AG04450 (cell line): ENCODE results near the gene SULF2. TPM values are rescaled to one million over a fixed set of nuclear protein-coding genes. Genes with fewer than 3 reads are reported as not detected.

Experiments used
- CTCF ChIA-PET: fragments of 300-600, 350-600 bp; formaldehyde crosslinking; extraction: SDS; loops from one replicate; lab custom pipeline; 2022; ENCODE audit warnings: antibody characterized with exemption, inconsistent platforms; lab: Charles Lee
- POLR2A ChIA-PET: fragments of 350-600 bp; formaldehyde crosslinking; extraction: SDS; loops from one replicate; lab custom pipeline; 2021; ENCODE audit warnings: antibody characterized with exemption, inconsistent platforms; lab: Yijun Ruan, JAX
- DNase-seq: peaks from one replicate; pipeline ENCODE4 v3.0.0-alpha.2; 2011; ENCODE audit warnings: low read depth, low spot score
- H3K27ac ChIP-seq: one replicate; pipeline ENCODE4 v1.5.1; 2012; ENCODE audit warnings: low read depth, low read length, control low read depth
- H3K27me3 ChIP-seq: one replicate; pipeline ENCODE4 v1.6.0; 2012; ENCODE audit warnings: low read length; ENCODE audit not compliant: control insufficient read depth, insufficient read depth
- H3K4me3 ChIP-seq: 2 replicates; pipeline ENCODE4 v1.5.1; 2011; ENCODE audit warnings: mild to moderate bottlenecking, low read depth, low read length, control low read depth
- H3K9me3 ChIP-seq: 2 replicates; pipeline ENCODE4 v1.5.1; 2012; ENCODE audit warnings: low read length; ENCODE audit not compliant: control insufficient read depth, insufficient read depth
- polyA plus RNA-seq: library from polyadenylated mRNA; depleted of rRNA; stranded (reverse); fragments of >200 nt; gene quantifications from 2 replicates; pipeline ENCODE4 v1.2.3, GENCODE V29; 2011
- TF ChIP-seq, protein P1 (sequence below): IDR thresholded peaks from 2 replicates; pipeline ENCODE4 v1.5.1; 2011; ENCODE audit warnings: low read depth, low read length, control low read depth, inconsistent platforms

The SULF2 gene
- polyA plus RNA-seq, 1 experiment: 0.73 TPM

GRCh38 chr20:47740121-47740861 is 45.0 kb downstream of the SULF2 start:
- no peak overlapping the region for H3K27ac ChIP-seq

DNA sequence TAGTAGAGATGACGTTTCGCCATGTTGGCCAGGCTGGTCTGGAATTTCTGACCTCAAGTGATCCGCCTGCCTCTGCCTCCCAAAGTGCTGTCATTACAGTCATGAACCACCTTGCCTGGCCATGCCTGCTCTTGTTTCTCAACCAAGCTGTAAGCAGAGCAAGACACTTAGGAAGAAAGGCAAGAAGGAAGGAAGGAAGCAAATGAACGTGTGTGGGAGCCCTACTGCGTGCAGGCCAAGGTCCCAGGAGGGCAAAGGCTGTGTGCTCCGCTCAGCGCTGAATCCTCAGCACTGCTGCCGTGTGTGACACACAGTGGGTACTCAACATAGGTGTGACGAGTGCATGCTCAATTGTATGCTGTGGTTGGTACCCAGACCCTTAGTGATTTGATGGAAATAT is 47.4 kb downstream of the SULF2 start:
- H3K4me3 ChIP-seq: no peak overlapping the region
- CTCF ChIA-PET: no interaction called here
- peaks cover 2% of the 10 kb centered on the region for H3K27me3 ChIP-seq
- TF ChIP-seq, protein P1, sequence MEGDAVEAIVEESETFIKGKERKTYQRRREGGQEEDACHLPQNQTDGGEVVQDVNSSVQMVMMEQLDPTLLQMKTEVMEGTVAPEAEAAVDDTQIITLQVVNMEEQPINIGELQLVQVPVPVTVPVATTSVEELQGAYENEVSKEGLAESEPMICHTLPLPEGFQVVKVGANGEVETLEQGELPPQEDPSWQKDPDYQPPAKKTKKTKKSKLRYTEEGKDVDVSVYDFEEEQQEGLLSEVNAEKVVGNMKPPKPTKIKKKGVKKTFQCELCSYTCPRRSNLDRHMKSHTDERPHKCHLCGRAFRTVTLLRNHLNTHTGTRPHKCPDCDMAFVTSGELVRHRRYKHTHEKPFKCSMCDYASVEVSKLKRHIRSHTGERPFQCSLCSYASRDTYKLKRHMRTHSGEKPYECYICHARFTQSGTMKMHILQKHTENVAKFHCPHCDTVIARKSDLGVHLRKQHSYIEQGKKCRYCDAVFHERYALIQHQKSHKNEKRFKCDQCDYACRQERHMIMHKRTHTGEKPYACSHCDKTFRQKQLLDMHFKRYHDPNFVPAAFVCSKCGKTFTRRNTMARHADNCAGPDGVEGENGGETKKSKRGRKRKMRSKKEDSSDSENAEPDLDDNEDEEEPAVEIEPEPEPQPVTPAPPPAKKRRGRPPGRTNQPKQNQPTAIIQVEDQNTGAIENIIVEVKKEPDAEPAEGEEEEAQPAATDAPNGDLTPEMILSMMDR: no peak
- H3K9me3 ChIP-seq: no peaks in the 10 kb centered on the region; the same call in 1 of the 2 replicates
- POLR2A ChIA-PET: no interaction called here
- H3K27ac ChIP-seq: no peak overlapping the region
- no peak for DNase-seq

More at GRCh38 chr20:47740121-47740861, 45.0 kb downstream of the SULF2 start:
- Histone ChIP-seq H3K9me3 (no peaks in the 10 kb centered on the region; the same call in 1 of the 2 replicates), H3K27me3 (peaks cover 4% of the 10 kb centered on the region), H3K4me3 (no peak overlapping the region)
- DNase-seq: no peak
- POLR2A ChIA-PET: no interaction called here
- CTCF ChIA-PET: no interaction called here
- TF ChIP-seq, protein P1: no peak

GRCh38 chr20:47736570-47737152 is 48.6 kb downstream of the SULF2 start:
- no peak overlapping the region for H3K27ac ChIP-seq
- H3K27me3 ChIP-seq: peaks cover 4% of the 10 kb centered on the region
- CTCF ChIA-PET: no interaction called here
- no peaks in the 10 kb centered on the region; the same call in 1 of the 2 replicates for H3K9me3 ChIP-seq
- TF ChIP-seq, protein P1: no peak
- POLR2A ChIA-PET: no interaction called here
- DNase-seq: no peak
- no peak overlapping the region for H3K4me3 ChIP-seq

DNA sequence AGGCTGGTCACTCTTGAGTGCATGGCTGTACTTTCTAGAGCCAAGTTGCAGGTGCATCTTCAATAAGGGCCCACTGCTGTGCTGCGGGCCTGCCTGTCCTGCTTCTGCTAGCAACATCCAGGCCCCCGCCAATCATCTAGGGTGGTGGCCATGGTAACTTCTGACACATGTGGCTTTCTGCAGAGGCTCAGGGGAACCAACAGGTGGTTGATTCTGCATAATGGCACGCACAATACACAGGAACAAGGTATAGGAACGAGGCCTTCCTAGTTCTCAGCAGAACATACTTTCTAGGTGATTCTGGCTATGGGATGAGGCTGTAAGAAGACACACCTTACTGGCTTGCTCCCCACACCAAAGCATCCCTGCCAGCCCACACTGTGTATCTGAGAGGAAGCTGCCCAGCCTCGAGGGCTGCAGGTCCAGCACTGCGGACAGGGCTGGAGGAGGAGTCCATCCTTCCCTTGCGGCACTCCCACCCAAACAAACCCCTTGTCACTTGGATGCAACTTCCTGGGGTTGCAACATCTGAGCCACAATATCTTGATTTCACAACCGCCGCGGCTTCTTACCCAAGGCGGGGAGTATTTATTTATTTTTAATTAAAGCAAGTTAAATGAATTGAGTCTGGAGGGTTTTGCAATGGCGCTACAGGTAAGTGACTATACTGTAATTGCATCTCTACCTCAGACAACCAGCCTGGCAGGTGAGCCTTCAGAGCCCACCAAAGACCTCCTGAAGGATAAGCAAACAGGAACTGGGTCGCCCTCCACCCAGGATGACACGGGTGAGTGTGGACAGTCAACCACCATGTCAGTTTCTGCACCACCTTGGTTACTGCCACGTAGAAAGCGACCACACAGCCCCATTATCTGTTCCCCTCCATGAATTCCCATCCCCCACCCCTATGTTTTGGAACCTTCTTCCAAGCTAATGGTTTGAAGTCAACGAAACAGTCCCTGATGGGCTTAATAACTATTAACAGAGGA is 49.6 kb downstream of the SULF2 start:
- Histone ChIP-seq H3K9me3 (no peaks in the 10 kb centered on the region; the same call in 1 of the 2 replicates), H3K4me3 (no peak overlapping the region), H3K27me3 (peaks cover 2% of the 10 kb centered on the region), H3K27ac (no peak overlapping the region)
- CTCF ChIA-PET: interaction anchor here (0.7 kb wide), 1 partner anchor 11 kb away, joined by 3 read pairs; no protein-coding TSS in a partner anchor
- POLR2A ChIA-PET: no interaction called here
- TF ChIP-seq, protein P1: no peak
- no peak for DNase-seq
